ENCODE results near the gene DYSF. TPM values are rescaled to one million over a fixed set of nuclear protein-coding genes. Genes with fewer than 3 reads are reported as not detected.

The DYSF gene
- total RNA-seq, 1 donor: 3.5 TPM

DNA sequence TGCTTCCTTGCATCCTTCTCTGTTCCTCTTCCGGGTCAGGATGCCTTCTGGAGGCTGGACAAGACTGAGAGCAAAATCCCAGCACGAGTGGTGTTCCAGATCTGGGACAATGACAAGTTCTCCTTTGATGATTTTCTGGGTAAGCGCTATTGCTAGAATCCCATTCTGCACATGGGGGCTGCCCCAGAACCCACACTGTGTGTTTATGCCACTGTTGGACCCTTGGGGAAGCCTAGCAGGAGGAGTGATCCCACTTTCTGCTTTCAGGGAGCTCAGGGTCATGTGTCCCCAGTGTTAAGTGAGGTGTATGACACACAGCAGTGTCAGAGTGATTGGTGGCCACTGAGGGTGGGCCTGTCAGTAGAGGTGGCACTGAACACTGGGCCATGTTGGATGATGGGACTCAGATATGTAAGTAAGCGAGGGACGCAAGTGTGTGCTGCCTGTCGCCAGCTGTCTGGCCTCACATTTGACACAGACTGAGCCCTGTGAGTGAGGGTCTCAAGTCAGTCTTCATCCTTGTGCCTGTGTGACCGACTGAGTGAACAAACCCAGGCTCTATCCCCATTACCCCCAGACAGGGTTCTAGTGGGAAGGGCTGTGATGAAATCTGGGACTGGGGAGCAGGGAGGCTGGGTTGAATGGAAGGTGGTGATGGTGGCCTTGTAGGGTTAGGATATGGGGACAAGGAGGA lies 220.9 kb downstream of the DYSF start:
- TF ChIP-seq CTCF (IDR thresholded peaks at IDR 0.05; ENCODE audit: insufficient read depth, low read depth, low read length): no peak
- no peak overlapping the region for H3K4me3 ChIP-seq (ENCODE audit: low read depth, low read length)
- no peak for DNase-seq (ENCODE audit: low read depth)

GRCh38 chr2:71675296-71675695 lies 221.9 kb downstream of the DYSF start:
- H3K4me3 ChIP-seq (ENCODE audit: low read depth, low read length): no peak overlapping the region
- no peak for TF ChIP-seq CTCF (IDR thresholded peaks at IDR 0.05; ENCODE audit: insufficient read depth, low read depth, low read length)
- DNase-seq (ENCODE audit: low read depth): no peak

DNA sequence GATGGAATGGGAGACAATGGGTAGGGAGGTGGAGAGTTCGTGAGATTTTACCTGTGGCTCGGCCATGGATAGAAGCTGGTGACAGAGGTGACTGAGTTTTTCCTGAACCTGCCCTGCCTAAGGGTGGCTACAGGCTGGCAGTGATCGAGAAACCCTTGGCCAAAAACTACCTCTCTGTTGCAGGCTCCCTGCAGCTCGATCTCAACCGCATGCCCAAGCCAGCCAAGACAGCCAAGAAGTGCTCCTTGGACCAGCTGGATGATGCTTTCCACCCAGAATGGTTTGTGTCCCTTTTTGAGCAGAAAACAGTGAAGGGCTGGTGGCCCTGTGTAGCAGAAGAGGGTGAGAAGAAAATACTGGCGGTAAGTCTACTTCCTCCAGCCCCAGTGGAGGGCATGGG lies 225.5 kb downstream of the DYSF start:
- no peak overlapping the region for H3K4me3 ChIP-seq (ENCODE audit: low read depth, low read length)
- no peak for DNase-seq (ENCODE audit: low read depth)
- TF ChIP-seq CTCF (IDR thresholded peaks at IDR 0.05; ENCODE audit: insufficient read depth, low read depth, low read length): no peak

GRCh38 chr2:71679491-71679890 lies 226.1 kb downstream of the DYSF start:
- H3K4me3 ChIP-seq (ENCODE audit: low read depth, low read length): no peak overlapping the region
- no peak for TF ChIP-seq CTCF (IDR thresholded peaks at IDR 0.05; ENCODE audit: insufficient read depth, low read depth, low read length)
- DNase-seq (ENCODE audit: low read depth): no peak

GRCh38 chr2:71680925-71681324 lies 227.6 kb downstream of the DYSF start:
- H3K4me3 ChIP-seq (ENCODE audit: low read depth, low read length): no peak overlapping the region
- no peak for TF ChIP-seq CTCF (IDR thresholded peaks at IDR 0.05; ENCODE audit: insufficient read depth, low read depth, low read length)
- no peak for DNase-seq (ENCODE audit: low read depth)

DNA sequence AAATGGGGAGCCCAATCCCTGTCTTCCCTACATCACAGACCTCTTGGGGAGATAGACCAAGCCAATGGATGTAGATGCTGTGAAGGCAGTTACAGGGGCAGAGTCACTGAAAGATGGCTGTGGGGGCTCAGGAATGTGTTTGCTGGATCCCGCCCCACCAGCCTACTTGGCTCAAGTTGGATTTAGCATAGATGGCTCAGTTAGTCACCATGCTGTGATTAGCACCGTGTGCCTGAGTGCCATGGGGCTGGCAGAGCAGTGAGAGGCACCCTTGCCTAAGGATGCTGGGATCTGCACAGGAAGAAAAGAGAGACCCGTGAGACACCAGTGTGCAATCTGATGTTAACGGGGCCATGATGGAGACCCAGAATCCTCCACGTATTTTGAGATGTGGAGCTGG lies 228.3 kb downstream of the DYSF start:
- no peak overlapping the region for H3K4me3 ChIP-seq (ENCODE audit: low read depth, low read length)
- no peak for TF ChIP-seq CTCF (IDR thresholded peaks at IDR 0.05; ENCODE audit: insufficient read depth, low read depth, low read length)
- no peak for DNase-seq (ENCODE audit: low read depth)

- H3K4me3 ChIP-seq (ENCODE audit: low read depth, low read length): no peak overlapping the region
- no peak for TF ChIP-seq CTCF (IDR thresholded peaks at IDR 0.05; ENCODE audit: insufficient read depth, low read depth, low read length)
- DNase-seq (ENCODE audit: low read depth): no peak
Observed at GRCh38 chr2:71682341-71682740, 229.0 kb downstream of the DYSF start.
